T-helper 2 cell (primary cell): ENCODE results near the gene AFAP1L2.

Source experiments
- DNase-seq, 5 experiments: peaks; one replicate each; pipeline versions ENCODE4 v3.0.0 to v3.0.0-alpha.2; 2012 to 2022

Gene AFAP1L2

DNA sequence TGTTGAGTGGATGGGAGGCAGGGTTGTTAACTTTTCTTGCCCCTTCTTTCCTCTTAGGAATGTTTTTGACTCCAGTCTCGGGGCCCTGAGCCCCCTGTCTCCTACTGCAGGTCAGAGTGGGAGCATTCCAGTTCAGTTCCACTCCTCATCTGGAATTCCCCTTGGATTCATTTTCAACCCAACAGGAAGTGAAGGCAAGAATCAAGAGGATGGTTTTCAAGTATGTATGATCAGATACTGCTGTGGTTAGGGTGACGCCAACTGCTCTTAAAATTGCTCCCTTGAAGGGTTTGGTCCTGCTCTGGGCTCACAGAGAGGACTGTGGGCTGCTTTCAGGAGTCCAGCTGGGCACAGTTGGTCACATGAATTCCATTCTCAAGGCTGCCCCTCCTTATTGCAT lies 143.2 kb downstream of the AFAP1L2 start:
- DNase-seq = peak in 1 of 5 experiments; percentile 28

DNA sequence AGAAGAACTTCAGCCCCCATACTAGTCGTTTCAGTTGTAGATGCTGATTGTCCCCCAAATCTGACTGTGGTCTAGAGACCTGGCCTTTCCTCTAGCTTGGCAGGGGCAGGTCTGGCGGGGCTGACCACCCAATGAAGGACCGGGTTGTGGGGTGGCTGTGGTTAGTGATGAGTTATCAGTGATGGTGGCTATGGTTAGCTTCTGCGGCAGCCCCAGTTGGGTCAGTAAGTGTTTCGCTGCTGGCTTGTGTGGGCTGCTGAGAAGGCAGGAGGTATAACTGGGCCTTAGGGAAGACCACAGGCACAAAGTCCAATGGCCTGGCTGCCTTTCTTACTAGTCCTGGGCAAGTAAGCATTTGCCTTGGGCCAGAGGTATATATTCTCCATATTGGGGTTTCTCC lies 143.9 kb downstream of the AFAP1L2 start:
- no peak for DNase-seq

DNA sequence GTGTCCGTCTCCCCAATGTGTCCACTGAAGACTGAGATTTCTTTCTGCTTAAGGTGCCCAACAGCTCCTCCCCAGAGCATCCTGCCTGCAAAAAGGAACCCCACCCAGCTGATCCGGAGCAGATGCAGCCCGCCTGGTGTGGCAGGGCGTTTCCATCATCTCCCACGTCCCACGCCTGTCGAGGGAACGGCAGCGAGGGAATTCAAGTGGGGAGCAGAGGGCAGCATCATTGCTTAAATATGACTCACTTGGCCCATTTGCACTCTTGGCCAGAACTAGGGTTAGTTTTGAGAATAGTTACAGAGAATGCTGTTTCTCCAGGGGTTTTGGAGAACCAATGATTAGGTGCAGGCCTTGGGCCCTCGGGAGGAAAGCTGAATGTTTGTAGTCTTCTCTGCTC lies 144.5 kb downstream of the AFAP1L2 start:
- no peak for DNase-seq

DNA sequence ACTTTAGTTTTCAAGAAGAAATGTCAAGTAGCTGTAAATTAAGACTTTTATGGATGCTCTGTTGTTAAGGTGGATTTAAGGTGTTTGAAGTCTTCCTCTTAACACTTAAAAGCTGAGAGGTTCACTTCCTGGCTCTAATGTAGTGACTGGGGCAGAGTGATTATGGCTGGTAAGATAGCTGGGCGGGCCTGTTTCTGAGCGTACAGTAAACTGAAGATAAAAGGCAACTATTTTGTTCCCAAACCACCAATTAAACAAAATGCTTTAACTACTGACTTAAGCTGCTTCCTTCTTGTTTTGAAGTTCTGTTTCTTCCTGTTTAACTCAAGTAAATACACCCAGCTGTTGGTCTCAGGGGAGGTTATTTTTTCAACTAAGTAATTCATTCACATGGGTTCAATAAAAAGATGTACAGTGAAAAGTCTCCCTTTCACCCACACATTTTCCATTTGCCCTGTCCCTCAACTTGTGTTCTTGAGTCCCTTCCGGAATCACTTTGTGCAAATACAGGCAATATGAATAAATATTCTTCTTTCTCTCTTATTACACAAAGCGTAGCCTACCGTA lies 145.9 kb downstream of the AFAP1L2 start:
- no peak for DNase-seq

GRCh38 chr10:114257498-114257897 lies 146.8 kb downstream of the AFAP1L2 start:
- DNase-seq = no peak

DNA sequence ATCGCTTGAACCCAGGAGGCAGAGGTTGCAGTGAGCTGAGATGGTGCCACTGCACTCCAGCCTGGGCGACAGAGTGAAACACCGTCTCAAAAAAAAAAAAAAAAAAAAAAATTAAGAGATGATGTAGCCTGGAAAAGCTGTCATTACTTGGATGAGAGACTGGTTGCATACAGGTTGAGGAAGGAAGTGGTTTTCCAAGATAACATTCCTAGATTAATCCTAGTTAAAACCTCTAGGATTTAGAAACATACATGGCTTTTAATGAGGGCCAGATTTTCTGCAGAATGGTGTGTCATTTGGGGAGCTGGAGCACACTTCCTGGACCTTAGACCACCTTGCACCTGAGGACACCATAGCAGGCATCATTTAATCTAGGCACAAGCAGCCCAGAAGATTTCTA lies 147.5 kb downstream of the AFAP1L2 start:
- DNase-seq = no peak

DNA sequence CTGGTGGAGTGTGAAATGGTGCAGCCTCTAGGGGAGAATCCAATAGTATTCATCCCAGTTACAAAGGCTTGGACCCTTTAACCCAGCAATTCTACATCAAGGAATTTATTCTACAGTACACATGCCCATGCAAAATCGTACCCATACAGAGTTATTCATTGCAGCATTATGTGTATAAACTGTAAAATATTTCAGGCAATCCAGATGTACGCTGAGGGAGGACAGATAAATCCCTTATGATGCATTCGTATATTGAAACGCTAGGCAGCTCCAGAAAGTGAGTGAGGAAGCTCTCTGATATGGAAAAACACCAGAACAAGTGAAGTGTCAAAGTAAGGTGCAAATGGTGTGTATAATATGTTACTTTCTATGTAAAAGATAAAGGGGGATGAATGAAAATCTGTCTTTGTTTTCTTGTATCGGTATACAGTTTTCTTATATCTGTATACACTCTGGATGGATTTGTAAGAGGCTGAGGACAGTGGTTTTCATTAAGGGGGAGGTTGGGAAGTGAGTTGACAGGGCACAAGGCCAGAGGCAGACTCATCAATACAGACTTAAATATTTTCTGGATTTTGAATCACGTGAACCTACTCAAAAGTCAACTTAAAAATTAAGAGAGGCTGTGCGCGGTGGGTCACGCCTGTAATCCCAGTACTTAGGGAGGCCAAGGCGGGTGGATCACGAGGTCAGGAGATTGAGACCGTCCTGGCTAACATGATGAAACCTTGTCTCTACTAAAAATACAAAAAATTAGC lies 148.1 kb downstream of the AFAP1L2 start:
- DNase-seq = no peak

DNA sequence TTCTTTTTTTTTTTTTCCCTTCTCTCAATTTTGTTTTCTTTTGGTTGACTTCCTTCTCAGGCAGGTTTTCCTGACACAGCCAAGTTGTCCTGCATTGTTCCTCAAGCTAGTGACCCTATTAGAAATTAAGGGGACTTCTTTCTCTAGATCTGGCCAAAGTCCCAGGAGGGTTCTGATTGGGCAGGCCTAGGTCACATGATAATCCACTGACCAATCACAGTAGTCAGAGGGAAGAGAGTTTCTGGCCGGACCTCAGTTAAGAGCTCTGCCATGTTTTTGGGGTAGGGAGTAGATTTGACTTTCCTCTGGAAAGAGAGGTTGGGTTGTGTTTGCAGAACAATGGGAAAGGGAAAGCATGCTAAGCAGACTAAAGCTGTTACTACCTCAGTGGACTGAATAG lies 149.1 kb downstream of the AFAP1L2 start:
- no peak for DNase-seq

GRCh38 chr10:114252883-114253282 lies 151.4 kb downstream of the AFAP1L2 start:
- peak in 1 of 5 experiments; percentile 5 for DNase-seq

DNA sequence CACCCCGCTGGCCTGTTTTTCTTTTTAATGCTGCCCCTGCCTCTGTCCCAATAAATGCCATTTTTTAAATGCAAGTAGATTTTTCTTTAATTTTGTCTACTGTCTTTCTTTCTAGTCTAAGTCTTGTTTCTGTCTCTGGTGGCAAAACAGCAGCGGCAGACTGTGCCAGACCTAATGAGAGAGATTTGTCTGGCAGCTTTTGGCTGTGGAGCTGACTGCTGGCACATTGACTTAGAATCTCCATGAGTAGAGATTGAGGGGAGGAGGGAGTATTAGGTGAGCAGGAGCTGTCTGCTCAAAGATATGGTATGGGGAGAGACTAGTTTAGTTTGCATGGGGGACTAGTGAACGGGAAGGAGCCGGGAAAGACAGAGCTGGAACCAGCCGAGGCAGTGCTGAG lies 152.2 kb downstream of the AFAP1L2 start:
- no peak for DNase-seq

GRCh38 chr10:114250716-114251115 lies 153.6 kb downstream of the AFAP1L2 start:
- DNase-seq = no peak

DNA sequence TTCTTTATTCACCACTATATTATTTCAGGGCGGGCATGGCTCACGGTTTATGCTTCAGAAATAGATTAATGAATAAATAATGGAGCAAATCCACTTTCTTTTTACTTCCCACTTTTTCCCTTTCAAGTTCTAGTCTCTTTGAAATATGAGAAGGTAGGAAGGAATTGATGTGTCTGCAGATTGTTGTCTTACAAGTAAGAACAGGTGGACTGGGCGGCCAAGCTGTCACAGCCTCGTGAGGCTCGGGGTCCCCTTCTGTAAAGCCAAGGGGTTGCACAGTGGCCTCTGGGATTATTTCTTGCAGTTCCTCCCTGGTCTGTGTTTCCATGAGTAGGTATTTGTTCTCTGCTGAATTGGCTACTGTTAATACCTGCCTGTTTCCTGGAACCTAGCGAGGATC lies 154.1 kb downstream of the AFAP1L2 start:
- DNase-seq = no peak

- no peak for DNase-seq
Observed at GRCh38 chr10:114246679-114247305, 157.5 kb downstream of the AFAP1L2 start.

DNA sequence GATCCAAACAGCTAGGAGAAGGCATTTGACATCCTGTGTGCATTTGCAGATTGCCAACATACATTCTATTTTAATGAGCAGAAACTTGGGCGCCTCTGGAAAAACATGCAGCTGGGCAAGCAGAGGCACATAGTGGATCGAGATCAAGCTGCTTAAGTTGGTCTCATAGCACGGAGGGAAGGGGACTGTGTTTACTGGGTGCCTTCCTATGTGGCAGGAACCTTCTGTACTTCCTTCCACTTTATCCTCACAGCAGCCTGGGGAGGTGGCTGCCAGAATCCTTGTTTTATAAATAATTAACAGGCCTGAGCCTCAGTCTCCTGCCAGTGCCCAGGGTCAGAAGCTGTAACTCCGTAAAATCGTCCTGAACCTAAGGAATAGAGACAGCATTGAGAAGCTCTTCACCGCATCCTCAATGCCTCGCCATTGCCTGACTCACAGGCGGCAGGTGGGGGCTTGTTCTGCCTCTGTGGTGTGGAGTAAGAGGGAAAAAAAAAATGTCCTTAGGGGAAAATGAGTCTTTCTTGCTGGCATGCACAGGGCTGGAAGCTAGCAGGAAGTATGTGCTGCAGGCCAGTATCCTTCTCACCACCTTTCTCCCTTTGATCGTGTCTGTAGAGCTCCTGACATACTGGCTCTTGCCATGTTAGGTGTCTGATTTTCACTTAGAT lies 159.0 kb downstream of the AFAP1L2 start:
- DNase-seq = no peak
